ENCODE data around the gene SLIT3.

DNA sequence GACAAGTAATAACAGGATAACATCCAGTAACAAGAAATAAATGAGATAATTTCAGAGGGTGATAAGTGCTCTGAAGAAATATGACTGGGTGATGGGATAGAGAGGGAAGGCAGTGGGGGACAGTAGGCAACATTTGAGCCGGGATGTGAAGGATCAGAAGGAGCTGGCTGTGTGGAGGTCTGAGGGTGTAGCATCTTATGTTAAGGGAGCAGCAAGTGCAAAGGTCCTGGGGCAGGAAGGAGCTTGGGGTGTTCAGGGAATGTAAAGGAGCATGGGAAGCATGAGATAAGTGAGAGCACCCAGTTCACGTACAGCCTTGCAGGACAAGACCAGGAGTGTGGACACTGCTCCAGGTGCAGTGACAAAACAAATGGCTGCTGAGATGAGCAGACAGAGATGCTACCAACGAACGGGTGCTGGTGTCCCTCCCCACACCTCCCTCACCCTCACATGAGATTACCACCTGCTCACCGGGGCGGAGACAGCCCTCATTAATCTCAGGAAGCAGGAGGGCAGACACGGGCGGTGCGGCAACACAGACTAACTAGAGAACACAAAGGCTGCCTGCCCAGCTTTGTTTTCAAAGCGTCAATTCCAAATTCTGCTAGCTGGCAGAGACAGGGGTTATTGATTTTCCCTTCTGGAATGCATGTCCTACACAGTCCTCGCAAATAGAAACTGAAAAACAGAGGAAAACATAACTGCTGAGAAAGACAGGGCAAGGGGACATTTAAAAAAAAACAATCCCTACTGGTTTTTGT is 423.6 kb downstream of the SLIT3 start:
- TF ChIP-seq, protein P1, sequence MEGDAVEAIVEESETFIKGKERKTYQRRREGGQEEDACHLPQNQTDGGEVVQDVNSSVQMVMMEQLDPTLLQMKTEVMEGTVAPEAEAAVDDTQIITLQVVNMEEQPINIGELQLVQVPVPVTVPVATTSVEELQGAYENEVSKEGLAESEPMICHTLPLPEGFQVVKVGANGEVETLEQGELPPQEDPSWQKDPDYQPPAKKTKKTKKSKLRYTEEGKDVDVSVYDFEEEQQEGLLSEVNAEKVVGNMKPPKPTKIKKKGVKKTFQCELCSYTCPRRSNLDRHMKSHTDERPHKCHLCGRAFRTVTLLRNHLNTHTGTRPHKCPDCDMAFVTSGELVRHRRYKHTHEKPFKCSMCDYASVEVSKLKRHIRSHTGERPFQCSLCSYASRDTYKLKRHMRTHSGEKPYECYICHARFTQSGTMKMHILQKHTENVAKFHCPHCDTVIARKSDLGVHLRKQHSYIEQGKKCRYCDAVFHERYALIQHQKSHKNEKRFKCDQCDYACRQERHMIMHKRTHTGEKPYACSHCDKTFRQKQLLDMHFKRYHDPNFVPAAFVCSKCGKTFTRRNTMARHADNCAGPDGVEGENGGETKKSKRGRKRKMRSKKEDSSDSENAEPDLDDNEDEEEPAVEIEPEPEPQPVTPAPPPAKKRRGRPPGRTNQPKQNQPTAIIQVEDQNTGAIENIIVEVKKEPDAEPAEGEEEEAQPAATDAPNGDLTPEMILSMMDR (conservative IDR thresholded peaks at IDR 0.05; ENCODE audit: low read depth in 2 of 2), result no peak
- TF ChIP-seq POLR2AphosphoS5 (IDR thresholded peaks at IDR 0.05; ENCODE audit: low read depth), result no peak
- no peak for TF ChIP-seq EZH2 (IDR thresholded peaks at IDR 0.05; ENCODE audit: low read depth, unreplicated experiment)
- TF ChIP-seq EZH2phosphoT487 (IDR thresholded peaks at IDR 0.05; ENCODE audit: unreplicated experiment), result no peak
- no peak for TF ChIP-seq NANOG (IDR thresholded peaks at IDR 0.05; ENCODE audit: borderline replicate concordance)

Data from GM23338 (cell line).